Measurements from ENCODE around the gene RNF213.
"Not testable (repeated sequence)": the region's sequence is repeated elsewhere in the genome, so short reads cannot be mapped to it uniquely, and the experiment has no call there.

Gene RNF213

DNA sequence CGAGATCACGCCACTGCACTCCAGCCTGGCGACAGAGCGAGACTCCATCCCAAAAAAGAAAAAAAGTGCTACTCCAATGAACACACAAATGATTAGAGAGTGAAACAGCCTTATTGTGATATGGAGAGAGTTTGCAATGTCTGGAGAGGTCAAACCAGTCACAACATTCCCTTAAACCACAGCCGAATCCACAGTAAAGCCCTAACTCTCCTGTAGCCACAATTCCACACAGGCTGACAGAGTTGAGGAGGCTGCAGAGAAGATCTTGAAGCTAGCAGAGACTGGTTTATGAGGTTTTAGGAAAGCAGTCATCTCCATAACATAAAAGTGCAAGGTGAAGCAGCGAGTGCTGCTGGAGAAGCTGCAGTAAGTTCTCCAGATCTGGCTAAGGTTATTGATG lies 6.7 kb downstream of the RNF213 start:
- no peak overlapping the region for H3K4me3 ChIP-seq (ENCODE audit: low read depth, low read length)

DNA sequence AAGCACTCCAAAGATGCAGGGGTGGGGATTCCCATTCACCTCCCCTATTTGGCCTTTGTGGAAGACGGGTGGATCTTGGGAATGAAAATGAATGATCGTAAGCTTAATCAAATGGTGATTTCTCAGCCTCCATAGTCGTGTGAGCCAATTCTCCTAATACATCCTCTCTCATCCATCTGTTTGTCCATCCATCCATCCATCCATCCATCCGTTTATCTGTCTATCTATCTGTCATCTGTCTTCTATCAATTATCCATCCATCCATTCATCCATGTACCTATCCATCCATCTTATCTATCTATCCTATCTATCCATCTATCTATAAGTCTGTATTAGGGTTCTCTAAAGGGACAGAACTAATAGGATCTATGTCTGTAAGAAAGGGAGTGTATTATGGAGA lies 7.8 kb downstream of the RNF213 start:
- H3K4me3 ChIP-seq (ENCODE audit: low read depth, low read length) = no peak overlapping the region

DNA sequence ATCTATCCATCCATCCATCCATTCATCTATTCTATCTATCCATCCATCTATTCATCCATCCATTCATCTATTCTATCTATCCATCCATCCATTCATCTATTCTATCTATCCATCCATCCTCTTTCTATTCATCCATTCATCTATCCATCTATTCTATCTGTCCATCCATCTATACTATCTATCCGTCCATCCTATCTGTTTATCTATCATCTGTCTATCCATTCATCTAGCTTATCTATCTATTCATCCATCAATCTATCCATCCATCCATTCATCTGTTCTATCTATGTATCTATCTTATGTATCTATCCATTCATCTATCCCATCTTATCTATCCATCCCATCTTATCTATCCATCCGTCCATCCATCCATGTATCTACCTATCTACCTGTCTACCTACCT lies 8.8 kb downstream of the RNF213 start:
- H3K4me3 ChIP-seq (ENCODE audit: low read depth, low read length) = no peak overlapping the region

DNA sequence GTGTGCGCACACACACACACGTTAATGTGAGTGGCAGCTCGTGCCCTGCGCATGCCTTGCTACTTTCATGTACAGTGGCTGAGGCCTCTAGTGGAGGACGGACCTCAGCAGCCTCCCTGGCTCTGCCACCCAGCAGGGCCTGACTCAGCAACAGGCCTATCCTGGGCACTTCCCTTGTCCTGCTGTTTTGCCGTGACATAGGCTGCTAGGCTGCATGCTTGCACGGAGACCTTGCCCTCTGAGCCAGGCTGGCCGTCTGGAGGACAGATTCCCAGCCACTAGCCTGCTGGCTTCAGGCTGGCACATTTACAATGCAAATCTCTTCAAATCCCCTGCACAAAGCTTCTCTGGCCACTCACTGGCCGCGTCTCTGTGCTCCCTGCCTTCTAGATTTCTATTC lies 9.5 kb downstream of the RNF213 start:
- H3K4me3 ChIP-seq (ENCODE audit: low read depth, low read length) = no peak overlapping the region

DNA sequence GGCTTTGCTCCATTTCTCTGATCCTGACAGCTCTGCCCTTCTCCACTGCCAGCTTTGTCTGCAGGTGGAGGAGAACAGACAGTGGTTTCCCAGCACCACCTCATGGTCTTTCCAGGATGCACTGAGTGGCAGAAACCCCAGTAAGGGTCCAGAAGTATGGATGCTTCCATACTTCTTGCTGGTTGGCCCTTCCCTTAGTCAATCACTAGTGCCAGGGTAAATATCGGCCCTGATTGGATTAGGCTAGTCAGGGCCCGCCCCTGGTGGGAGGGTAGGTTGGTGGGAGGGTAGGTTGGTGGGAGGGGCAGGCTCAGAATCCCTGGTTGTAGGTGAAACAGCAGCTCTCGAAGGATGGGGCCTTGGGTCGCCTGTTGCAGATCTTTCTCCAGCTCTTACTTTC lies 10.2 kb downstream of the RNF213 start:
- H3K4me3 ChIP-seq (ENCODE audit: low read depth, low read length) = no peak overlapping the region

DNA sequence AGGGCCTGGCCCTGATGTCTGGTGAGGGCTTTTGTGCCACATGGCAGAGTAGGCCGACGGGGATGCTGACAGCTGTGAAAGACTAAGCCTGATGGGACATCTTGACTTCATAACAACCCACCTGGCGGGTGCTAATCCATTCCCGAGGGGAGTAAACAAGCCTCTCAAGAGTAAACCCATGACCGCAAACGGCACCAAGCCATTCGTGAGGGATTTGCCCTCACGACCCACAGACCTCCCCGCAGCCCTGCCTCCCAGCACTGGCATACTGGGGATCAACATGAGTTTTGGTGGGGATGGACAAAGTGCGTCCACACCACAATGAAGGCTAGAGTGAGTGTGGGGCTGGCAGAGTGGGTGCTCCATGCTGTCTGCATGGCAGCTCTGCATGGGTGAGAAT lies 11.7 kb downstream of the RNF213 start:
- no peak overlapping the region for H3K4me3 ChIP-seq (ENCODE audit: low read depth, low read length)

DNA sequence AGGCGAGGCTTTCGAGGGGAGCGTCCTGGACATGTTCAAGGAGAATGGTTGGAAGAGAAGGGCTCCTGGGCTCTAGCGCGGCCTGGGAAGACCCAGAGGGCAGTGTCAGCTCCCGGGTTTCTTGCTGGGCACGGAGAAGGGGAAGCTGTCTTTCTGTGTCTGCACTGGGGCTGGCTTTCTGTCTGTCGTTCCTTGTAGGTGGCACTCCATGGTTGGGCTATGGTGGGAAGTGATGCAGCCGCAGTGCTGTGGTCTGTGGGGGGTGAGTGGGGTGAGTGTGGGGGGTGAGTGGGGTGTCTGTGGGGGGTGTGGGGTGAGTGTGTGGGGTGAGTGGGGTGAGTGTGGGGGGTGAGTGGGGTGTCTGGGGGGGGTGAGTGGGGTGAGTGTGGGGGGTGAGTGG lies 13.7 kb downstream of the RNF213 start:
- H3K4me3 ChIP-seq (ENCODE audit: low read depth, low read length) = no peak overlapping the region

DNA sequence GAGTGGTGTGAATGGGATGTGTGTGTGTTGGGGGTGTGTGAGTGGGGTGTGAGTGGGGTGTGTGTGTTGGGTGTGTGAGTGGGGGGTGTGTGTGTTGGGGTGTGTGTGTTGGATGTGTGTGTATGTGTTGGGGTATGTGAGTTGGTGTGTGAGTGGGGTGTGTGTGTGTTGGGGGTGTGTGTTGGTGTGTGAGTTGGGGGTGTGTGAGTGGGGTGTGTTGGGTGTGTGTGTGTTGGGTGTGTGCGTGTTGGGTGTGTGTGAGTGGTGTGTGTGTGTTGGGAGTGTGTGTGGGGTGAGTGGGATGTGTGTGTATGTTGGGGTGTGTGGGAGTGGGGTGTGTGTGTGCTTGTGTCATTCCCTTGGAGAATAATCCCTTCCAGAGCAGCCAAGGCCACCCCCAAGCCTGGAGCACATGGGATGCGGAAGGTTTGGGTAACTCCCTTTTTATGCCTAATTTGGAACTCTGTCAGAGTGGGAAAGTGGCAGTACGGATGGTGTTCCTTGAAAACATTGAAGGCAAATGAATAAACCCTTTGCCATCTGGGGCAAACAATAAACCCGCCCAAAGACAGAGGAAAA lies 14.3 kb downstream of the RNF213 start:
- no peak overlapping the region for H3K4me3 ChIP-seq (ENCODE audit: low read depth, low read length)

DNA sequence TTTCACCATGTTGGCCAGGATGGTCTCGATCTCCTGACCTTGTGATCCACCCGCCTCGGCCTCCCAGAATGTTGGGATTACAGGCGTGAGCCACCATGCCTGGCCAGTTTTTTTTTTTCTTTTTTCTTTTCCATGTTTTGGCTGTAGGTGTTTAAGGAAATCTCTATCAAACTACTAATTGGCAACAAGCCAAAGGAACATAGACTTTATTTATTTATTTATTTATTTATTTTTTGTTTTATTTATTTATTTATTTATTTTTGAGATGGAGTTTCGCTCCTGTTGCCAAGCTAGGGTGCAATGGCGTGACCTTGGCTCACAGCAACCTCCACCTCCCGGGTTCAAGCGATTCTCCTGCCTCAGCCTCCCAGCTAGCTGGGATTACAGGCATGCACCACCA lies 15.2 kb downstream of the RNF213 start:
- H3K4me3 ChIP-seq (ENCODE audit: low read depth, low read length) = not testable (repeated sequence)

DNA sequence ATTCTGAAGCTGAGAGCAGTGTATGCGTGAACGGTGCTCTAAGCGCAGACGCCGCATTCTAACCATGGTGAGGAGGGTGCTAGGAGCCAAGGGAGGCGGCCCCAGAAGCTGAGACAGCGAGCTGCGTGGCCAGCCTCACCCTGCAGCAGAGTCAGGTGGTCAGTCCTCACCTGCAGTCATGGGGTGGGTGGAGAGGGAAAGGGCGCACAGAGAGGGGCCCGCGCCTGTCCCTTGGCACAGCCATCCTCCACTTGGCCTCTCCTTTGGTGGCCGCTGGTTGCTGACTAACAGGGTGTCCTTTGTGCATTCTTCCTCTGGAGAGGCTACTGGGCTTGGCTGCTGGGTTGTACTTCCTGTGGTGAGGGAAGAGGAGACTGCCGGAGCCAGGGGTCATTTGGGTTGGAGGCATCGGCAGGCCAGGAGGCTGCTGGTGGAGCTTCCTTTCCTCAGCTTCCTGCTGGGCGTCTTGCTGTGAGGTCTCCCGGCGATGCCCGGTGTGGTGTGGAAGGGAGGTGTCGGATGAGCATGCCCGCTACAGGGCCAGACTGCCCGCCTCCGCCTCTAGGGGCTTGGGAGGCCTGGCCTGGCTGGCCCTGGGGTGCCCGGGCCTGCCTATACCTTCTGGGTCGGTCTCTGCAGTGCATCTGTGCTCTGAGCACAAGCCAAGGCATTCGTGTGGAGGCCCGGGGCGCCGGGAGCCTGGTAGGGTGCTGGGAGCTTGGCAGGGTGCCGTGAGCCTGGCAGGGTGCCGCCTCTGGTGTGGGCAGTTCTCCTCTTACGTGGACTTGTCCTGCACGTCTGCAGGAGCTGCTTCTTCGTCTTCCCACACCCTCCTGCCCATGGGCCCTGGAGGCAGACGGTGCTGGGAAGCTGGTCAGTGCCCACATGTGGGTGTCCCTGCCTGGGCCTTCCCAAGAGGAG lies 17.4 kb downstream of the RNF213 start:
- H3K4me3 ChIP-seq (ENCODE audit: low read depth, low read length) = no peak overlapping the region

DNA sequence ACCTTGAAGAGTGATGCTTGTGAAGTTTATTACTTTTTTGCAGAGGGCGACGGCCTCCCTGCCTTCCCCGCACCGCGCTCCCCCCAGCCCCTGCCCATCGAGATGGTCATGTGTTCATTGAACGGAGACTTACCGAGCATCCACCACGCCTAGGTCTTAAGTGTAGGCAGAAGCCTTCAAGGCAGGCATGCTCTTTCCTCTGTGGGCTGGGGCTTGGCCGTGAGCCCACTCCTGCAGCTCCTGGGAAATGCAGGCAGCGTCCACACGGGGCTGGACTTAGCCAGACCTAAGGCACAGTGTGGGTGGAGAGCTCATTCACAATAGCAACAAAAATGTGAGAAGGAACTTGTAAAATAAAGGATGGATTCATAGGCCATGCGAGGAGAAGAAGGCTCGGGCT lies 19.2 kb downstream of the RNF213 start:
- H3K4me3 ChIP-seq (ENCODE audit: low read depth, low read length) = no peak overlapping the region

DNA sequence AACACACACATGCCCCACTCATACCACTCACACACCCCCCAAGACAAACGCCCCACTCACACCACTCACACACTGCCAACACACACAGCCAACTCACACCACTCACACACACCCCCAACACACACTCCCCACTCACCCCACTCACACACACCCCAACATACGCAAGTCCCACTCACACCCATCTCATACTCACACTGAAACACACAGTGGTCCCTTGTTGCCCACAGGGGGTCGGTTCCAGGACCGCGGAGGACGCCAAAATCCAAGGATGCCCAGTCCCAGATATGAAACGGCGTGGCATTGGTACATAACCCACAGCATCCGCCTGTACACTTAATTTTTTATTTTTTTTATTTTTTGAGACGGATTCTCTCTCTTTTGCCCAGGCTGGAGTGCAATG lies 20.9 kb downstream of the RNF213 start:
- no peak overlapping the region for H3K4me3 ChIP-seq (ENCODE audit: low read depth, low read length)

DNA sequence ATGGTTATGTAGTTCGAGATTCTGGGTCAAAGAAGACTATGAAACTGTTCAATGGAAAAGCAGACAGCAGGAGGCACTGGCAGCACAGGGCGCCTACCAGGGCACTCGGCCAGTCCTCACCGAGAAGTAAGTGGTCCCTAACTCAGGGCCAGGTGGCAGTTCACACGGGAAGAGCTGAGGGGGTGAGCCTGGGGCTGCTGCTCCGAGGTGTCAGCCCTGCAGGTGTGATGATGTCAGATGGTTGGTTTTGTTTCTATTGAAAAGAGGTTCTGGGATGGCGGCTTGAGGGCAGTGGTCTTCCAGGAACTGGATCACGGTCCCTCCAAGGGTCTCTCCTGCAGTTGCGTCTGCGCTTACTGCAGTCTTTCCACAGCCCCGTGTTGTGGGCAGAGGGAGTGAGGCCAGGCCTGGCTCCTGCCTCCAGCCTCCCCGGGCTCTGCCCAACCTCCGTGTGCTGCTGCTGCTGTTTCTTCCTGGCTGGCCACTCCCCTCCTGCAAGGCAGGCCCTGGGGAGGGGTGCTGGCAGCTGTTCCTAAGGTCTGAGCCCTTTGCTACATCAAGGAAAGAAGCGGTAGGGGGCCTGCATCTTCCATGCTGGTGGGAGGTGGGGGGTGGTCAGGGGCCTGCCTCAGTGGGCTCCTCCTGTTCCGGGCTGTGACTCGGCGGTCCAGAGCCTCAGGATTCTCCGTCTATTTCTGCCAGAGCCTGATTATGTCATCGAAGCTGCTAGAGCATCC lies 22.6 kb downstream of the RNF213 start:
- H3K4me3 ChIP-seq (ENCODE audit: low read depth, low read length) = no peak overlapping the region

DNA sequence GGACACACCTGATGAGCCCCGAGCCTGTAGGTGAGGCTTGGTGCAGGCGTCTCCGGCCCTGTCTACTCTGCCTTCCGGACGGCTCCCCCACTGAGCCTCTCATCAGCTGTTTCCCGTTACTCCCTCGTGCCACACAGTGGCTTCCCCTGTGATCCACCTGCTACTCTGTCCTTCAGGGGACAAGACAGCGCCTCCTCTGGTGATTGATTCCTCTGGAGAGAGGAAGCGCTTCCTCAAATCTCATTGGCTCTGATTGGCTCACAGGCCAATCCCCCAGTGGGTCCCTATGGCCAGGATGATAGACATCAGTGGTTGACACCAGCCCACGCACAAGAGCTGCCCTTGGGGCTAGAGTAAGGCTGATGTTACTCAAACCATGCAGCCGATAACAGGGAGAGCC lies 24.0 kb downstream of the RNF213 start:
- no peak overlapping the region for H3K4me3 ChIP-seq (ENCODE audit: low read depth, low read length)

DNA sequence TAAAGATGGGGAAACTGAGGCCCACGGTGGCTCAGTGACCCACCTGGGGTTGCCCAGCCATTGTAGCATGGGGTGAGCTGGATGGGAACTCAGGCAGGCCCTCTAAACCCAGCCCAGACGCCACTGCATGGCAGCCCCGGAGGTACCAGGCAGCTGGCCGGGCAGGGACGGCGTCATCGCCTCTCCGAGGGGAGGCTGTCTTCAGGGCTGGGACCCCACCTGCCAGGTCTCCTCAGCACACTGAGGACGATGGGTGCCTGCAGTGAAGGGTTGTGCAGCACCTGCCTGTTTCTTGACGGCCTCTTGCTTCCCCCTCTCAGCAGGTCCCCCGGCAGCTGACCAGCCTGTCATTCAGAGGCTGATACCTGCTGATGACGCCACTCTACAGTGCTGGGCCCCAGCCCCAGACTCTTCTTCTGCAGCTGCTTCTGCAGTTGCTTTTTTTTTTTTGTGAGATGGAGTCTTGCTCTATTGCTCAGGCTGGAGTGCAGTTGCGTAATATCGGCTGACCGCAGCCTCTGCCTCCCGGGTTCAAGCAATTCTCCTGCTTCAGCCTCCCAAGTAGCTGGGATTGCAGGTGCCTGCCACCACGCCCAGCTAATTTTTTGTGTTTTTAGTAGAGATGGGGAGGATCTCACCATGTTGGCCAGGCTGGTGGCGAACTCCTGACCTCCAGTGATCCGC lies 24.7 kb downstream of the RNF213 start:
- no peak overlapping the region for H3K4me3 ChIP-seq (ENCODE audit: low read depth, low read length)

DNA sequence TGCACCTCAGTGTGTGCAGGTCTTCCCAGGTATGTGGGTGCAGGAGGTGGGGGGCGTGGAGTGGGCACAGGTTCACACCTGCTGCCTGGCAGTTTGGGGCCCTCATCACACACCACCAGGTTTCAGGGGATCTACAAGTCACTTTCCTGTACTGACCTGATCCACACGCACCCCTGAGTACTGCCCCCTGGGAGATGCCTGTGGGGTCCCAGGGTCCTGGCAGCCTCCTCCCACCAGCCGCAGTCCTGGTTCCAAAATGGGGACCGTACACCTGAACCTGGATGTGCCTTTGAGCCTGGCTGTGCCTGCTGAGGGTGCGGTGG lies 25.9 kb downstream of the RNF213 start:
- no peak overlapping the region for H3K4me3 ChIP-seq (ENCODE audit: low read depth, low read length)

DNA sequence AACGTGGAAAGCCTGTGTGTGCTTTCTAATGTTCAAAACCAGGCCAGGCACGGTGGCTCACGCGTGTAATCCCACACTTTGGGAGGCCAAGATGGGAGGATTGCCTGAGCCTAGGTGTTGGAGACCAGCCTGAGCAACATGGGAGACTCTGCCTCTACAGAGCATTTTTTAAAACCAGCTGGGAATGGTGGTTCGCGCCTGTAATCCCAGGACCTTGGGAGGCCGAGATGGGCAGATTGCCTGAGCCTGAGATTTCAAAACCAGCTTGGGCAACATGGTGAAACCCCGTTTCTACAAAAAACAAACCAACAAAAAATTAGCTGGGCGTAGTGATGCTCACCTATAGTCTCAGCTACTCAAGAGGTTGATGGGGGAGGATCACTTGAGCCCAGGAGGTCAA lies 26.4 kb downstream of the RNF213 start:
- H3K4me3 ChIP-seq (ENCODE audit: low read depth, low read length) = no peak overlapping the region

DNA sequence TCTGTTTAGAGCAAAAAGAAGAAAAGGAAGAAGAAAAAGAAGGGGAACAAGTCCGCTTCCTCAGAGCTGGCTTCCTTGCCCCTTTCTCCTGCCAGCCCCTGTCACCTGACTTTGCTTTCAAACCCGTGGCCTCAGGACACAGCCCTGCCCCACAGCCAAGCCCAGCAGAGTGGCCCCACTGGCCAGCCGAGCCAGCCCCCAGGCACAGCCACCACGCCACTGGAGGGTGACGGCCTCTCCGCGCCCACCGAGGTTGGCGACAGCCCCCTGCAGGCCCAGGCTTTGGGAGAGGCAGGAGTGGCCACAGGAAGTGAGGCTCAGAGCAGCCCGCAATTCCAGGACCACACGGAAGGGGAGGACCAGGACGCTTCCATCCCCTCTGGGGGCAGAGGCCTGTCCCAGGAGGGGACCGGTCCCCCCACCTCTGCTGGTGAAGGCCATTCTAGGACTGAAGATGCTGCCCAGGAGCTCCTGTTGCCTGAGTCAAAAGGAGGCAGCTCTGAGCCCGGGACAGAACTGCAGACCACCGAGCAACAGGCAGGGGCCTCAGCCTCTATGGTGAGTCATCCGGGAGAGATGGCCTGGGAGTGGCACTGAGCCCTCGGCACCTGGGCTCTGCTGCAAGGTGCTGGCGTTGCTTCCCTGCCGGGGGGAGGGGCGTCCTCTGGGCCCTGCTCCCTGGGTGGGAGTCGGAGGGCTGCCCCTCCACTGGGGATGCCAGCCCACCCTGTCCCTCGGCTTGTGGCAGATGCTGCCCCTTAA lies 27.3 kb downstream of the RNF213 start:
- peak overlapping the region; percentile 4 for H3K4me3 ChIP-seq (ENCODE audit: low read depth, low read length)

DNA sequence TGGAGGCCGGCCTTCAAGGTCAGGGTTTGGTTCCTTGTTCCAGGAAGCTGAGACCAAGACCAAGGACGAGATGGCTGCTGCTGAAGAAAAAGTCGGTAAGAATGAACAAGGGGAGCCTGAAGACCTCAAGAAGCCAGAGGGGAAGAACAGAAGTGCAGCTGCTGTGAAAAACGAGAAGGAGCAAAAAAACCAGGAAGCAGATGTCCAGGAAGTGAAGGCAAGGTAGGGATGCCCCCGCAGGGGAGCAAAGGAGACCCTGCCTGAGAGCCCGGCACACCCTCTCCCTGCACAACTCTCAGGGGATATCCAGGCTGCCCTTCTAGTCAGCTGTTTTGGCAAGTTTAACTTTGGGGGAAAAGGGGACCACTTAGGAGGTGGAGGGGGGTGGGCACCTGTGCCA lies 29.0 kb downstream of the RNF213 start:
- H3K4me3 ChIP-seq (ENCODE audit: low read depth, low read length) = no peak overlapping the region

DNA sequence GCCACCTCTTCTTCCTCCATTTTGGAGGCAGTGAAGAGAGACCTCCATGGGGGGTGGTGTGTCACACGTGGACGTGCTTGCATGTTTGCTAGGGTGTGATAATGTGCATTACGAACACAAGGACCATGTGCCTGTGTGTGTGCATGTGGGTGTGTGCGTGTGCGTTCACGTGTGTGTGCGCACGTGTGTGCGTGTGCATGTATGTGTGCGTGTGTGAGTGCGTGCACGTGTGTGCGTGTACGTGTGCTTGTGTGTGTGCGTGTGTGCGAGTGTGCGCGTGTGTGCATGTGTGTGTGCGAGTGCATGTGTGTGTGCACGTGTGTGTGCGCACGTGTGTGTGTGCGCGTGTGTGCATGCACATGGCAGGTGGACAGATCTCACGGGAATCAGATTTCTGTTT lies 29.5 kb downstream of the RNF213 start:
- no peak overlapping the region for H3K4me3 ChIP-seq (ENCODE audit: low read depth, low read length)

DNA sequence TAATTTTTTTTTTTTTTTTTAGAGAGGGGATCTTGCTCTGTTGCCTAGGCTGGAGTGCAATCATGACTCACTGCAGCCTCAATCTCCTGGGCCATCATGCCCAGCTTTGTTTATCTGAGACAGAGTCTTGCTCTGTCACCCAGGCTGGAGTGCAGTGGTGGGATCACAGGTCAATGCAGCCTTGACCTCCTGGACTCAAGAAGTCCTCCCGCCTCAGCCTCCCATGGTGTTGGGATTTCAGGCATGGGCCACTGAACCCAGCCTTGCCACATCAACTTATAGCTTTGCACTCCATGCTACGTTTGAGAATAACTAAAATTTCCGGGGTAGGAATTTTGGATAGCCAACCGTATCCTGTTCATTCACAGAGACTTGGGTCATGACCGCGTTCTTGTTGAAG lies 30.6 kb downstream of the RNF213 start:
- H3K4me3 ChIP-seq (ENCODE audit: low read depth, low read length) = no peak overlapping the region

Measured in iPS-11a (cell line).